Measurements from ENCODE around the gene KCNJ2. TPM values are rescaled to one million over a fixed set of nuclear protein-coding genes. Genes with fewer than 3 reads are reported as not detected.

KCNJ2 gene
- total RNA-seq, 4 donors from 2014 or later, result 0.51 to 11.6 (median 5.0) TPM

DNA sequence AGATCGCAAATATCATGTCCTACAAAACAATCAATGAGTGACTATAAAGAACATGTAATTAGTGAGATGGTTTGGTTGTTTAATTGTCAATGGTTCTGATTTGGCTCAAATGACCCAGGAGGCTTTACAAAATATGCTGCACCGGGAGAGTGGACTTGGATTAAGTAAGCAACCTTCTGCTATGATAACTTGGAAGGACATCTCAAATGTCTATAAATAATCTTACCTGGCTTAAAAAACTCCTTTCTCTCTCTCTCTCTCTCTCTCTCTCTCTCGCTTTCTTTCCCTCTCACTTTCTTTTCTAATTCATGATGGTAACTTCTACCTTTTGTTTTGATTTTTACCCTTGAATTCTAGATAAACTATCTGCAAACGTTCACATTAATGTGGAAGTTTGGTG, 14.2 kb downstream of the KCNJ2 start:
- DNase-seq, result no peak
- intact Hi-C loops (cut with DNase I; ENCODE audit: low total_unique reads), result no loop called here
- no peak for TF ChIP-seq POLR2A (IDR thresholded peaks at IDR 0.05)
- TF ChIP-seq, protein P1, sequence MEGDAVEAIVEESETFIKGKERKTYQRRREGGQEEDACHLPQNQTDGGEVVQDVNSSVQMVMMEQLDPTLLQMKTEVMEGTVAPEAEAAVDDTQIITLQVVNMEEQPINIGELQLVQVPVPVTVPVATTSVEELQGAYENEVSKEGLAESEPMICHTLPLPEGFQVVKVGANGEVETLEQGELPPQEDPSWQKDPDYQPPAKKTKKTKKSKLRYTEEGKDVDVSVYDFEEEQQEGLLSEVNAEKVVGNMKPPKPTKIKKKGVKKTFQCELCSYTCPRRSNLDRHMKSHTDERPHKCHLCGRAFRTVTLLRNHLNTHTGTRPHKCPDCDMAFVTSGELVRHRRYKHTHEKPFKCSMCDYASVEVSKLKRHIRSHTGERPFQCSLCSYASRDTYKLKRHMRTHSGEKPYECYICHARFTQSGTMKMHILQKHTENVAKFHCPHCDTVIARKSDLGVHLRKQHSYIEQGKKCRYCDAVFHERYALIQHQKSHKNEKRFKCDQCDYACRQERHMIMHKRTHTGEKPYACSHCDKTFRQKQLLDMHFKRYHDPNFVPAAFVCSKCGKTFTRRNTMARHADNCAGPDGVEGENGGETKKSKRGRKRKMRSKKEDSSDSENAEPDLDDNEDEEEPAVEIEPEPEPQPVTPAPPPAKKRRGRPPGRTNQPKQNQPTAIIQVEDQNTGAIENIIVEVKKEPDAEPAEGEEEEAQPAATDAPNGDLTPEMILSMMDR (IDR thresholded peaks at IDR 0.05), result no peak
- no peak overlapping the region for H3K27ac ChIP-seq
- H3K4me3 ChIP-seq, result no peak overlapping the region
- H3K36me3 ChIP-seq, result no peaks in the 10 kb centered on the region
- H3K27me3 ChIP-seq, result no peaks in the 10 kb centered on the region
- H3K9me3 ChIP-seq, result no peaks in the 10 kb centered on the region
- no peaks in the 10 kb centered on the region for H3K4me1 ChIP-seq

DNA sequence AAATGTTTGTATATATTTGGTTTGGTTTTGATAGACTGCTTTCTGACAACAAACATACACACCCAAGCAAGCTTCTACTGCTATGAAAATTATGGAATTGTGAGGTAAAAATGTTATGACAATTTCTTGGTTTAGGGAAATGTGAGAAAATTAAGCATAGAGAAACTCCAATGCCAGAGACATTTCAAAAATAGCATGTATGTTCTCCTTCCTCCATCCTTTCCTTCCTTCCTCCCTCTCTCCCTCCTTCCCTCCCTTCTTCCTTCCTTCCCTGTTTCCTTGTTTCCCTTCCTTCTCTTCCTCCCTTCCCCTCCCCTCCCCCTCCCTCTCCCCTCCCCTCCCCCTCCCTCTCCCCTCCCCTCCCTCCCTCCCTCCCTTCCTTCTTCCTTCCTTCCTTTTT, 14.9 kb downstream of the KCNJ2 start:
- TF ChIP-seq, protein P1 (IDR thresholded peaks at IDR 0.05), result no peak
- no peak for TF ChIP-seq POLR2A (IDR thresholded peaks at IDR 0.05)
- intact Hi-C loops (cut with DNase I; ENCODE audit: low total_unique reads), result no loop called here

DNA sequence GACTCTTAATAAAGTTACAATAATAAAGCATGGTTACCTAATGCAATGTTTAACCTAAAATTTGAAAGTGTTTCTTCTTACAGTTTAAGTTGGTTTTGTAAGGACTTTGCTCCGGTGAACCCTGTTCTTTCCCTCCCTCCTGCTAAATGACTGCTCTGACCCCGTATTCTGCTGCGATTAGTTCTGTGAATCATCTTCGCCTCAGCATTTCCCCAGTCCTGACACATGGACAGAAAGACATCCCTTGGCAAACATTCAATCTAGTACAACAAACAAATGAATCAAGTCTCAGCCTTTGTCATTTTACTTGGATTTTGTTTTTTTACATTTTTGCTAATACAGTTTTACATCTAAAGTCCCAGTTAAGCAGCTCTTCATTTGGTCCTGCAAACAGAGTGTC, 15.4 kb downstream of the KCNJ2 start:
- H3K36me3 ChIP-seq, result no peaks in the 10 kb centered on the region
- no peaks in the 10 kb centered on the region for H3K27me3 ChIP-seq
- no peaks in the 10 kb centered on the region for H3K9me3 ChIP-seq
- intact Hi-C loops (cut with DNase I; ENCODE audit: low total_unique reads), result no loop called here
- H3K4me3 ChIP-seq, result no peak overlapping the region
- TF ChIP-seq, protein P1 (IDR thresholded peaks at IDR 0.05), result no peak
- TF ChIP-seq POLR2A (IDR thresholded peaks at IDR 0.05), result no peak
- H3K27ac ChIP-seq, result no peak overlapping the region
- no peaks in the 10 kb centered on the region for H3K4me1 ChIP-seq
- no peak for DNase-seq

More for the DNA sequence above, 14.9 kb downstream of the KCNJ2 start:
- H3K9me3 ChIP-seq, result no peaks in the 10 kb centered on the region
- H3K27me3 ChIP-seq, result no peaks in the 10 kb centered on the region
- H3K36me3 ChIP-seq, result no peaks in the 10 kb centered on the region
- no peaks in the 10 kb centered on the region for H3K4me1 ChIP-seq
- DNase-seq, result no peak
- no peak overlapping the region for H3K27ac ChIP-seq
- H3K4me3 ChIP-seq, result no peak overlapping the region

DNA sequence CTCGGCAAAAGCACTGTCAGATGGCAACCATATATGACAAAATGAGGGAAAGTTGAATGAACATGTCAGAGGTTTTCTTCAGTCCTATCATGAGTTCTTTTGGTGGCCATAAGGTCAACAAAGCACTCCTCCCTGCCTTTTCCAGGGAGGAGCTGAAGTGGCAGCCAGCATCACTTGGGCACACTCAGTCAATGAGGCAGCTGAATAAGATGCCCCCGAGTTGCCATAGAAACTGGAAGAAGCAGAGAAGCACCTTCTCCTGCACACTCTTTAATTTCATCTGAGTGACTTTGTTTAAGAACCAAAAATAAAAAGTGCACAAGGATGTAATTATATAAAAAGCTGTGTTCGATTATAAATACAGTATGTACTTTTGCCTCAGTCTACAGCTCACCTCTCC, 16.0 kb downstream of the KCNJ2 start:
- Histone ChIP-seq H3K9me3 (no peaks in the 10 kb centered on the region), H3K36me3 (no peaks in the 10 kb centered on the region), H3K4me1 (no peaks in the 10 kb centered on the region), H3K4me3 (no peak overlapping the region), H3K27ac (no peak overlapping the region), H3K27me3 (no peaks in the 10 kb centered on the region)
- intact Hi-C loops (cut with DNase I; ENCODE audit: low total_unique reads), result no loop called here
- no peak for DNase-seq
- no peak for TF ChIP-seq POLR2A (IDR thresholded peaks at IDR 0.05)
- TF ChIP-seq, protein P1 (IDR thresholded peaks at IDR 0.05), result no peak

DNA sequence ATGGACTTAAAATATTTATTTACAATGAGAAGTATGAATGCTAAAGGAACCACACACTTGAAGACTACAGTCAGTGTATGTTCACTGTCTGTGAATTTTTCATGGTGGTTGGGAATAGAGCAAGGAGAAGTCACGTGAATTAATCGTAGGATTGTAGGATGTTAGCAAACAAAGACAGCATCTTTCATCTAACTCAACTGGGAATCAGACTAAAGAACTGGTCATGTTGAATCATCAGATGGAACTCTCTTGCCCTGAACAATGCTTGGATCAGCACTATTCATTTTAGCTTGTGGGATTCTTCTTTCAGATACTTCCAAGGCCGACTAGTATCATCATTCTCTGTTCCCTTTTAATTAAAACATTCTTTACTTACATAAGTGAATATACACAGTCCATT, 18.1 kb downstream of the KCNJ2 start:
- Histone ChIP-seq H3K27ac (no peak overlapping the region), H3K9me3 (no peaks in the 10 kb centered on the region), H3K4me3 (no peak overlapping the region), H3K27me3 (no peaks in the 10 kb centered on the region), H3K4me1 (no peaks in the 10 kb centered on the region), H3K36me3 (no peaks in the 10 kb centered on the region)
- intact Hi-C loops (cut with DNase I; ENCODE audit: low total_unique reads), result no loop called here
- no peak for DNase-seq
- TF ChIP-seq, protein P1 (IDR thresholded peaks at IDR 0.05), result no peak
- no peak for TF ChIP-seq POLR2A (IDR thresholded peaks at IDR 0.05)
